ENCODE measurements around the gene SELENOO. TPM values are rescaled to one million over a fixed set of nuclear protein-coding genes. Genes with fewer than 3 reads are reported as not detected.

Gene SELENOO
- total RNA-seq, 4 donors from 2014 or later: 36.1 to 66.6 (median 44.8) TPM

DNA sequence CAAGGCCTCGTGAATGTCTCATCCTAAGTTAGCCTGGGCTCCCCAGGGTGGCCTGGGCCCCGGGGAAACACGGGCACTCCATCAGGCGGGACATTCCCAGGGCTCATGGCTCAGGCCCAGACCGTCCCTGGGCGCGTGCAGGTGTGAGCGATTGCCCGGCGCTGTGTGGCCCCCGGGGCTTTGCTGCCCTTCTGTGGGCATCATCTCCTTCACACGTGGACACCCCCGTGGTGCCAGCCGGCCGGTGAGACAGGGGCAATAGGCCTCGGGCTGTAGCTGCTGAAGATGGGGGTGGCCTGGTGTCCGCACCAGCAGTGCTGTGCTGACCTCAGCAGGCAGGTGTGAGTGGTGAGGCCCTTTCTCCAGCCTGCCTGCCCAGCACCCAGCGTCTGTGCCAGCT, 4.6 kb upstream of the SELENOO start:
- no peaks in the 10 kb centered on the region for H3K27me3 ChIP-seq
- WGBS, 2 donors: 87 to 90% methylated on average over 8 to 18 of the region's 18 CpGs
- H3K9me3 ChIP-seq: no peaks in the 10 kb centered on the region
- no peak overlapping the region for H3K4me3 ChIP-seq
- H3K36me3 ChIP-seq: peaks cover 0 to 65% (median 7%) of the 10 kb centered on the region in 3 donors
- DNase-seq (ENCODE audit: low spot score in 2 of 2): no peak
- H3K4me1 ChIP-seq: peaks cover 0 to 29% (median 17%) of the 10 kb centered on the region in 4 donors
- TF ChIP-seq EP300 (IDR thresholded peaks at IDR 0.05) (no peak), POLR2A (IDR thresholded peaks at IDR 0.05) (no peak)
- TF ChIP-seq, protein P1, sequence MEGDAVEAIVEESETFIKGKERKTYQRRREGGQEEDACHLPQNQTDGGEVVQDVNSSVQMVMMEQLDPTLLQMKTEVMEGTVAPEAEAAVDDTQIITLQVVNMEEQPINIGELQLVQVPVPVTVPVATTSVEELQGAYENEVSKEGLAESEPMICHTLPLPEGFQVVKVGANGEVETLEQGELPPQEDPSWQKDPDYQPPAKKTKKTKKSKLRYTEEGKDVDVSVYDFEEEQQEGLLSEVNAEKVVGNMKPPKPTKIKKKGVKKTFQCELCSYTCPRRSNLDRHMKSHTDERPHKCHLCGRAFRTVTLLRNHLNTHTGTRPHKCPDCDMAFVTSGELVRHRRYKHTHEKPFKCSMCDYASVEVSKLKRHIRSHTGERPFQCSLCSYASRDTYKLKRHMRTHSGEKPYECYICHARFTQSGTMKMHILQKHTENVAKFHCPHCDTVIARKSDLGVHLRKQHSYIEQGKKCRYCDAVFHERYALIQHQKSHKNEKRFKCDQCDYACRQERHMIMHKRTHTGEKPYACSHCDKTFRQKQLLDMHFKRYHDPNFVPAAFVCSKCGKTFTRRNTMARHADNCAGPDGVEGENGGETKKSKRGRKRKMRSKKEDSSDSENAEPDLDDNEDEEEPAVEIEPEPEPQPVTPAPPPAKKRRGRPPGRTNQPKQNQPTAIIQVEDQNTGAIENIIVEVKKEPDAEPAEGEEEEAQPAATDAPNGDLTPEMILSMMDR (IDR thresholded peaks at IDR 0.05): no peak
- H3K27ac ChIP-seq: no peak overlapping the region

DNA sequence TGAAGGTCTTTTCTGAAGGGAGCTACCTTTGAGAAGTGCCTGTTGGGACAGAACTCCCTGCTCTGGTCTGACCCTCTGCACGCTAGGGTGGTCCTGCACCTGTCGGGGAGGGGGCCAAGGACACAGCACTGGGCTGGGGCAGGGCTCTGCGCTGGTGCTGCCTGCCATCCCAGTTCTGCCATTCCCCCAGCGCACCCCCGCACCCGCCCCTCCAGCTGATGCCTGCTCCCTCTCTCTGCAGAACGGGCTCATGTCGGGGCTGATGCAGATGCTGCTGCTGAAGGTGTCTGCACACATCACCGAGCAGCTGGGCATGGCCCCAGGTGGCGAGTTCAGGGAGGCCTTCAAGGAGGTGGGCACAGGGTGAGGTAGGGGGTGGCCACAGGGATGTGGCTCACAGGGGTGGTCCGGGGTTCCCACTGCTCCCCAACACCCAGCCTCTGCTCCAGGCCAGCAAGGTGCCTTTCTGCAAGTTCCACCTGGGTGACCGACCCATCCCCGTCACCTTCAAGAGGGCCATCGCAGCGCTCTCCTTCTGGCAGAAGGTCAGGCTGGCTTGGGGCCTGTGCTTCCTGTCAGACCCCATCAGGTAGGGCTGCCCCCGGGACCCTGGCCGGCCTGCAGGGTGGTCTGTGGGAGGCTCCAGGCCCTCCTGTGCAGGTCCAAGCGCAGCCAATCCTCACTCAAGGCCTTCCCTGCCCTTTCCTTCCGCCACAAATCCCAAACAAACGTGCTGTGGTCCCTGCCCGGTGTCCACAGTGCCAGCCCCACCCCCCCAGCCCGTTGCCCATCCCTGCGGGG, 3.6 kb upstream of the SELENOO start:
- Histone ChIP-seq H3K36me3 (peaks cover 0 to 65% (median 7%) of the 10 kb centered on the region in 3 donors), H3K4me3 (no peak overlapping the region), H3K4me1 (peaks cover 0 to 26% (median 20%) of the 10 kb centered on the region in 4 donors), H3K27ac (no peak overlapping the region), H3K27me3 (no peaks in the 10 kb centered on the region), H3K9me3 (no peaks in the 10 kb centered on the region)
- DNase-seq (ENCODE audit: low spot score in 2 of 2): no peak
- TF ChIP-seq, protein P1 (IDR thresholded peaks at IDR 0.05): no peak
- no peak for TF ChIP-seq EP300 (IDR thresholded peaks at IDR 0.05)
- no peak for TF ChIP-seq POLR2A (IDR thresholded peaks at IDR 0.05)
- 82% methylated on average over 16 to 19 of the region's 23 CpGs for WGBS, 2 donors

DNA sequence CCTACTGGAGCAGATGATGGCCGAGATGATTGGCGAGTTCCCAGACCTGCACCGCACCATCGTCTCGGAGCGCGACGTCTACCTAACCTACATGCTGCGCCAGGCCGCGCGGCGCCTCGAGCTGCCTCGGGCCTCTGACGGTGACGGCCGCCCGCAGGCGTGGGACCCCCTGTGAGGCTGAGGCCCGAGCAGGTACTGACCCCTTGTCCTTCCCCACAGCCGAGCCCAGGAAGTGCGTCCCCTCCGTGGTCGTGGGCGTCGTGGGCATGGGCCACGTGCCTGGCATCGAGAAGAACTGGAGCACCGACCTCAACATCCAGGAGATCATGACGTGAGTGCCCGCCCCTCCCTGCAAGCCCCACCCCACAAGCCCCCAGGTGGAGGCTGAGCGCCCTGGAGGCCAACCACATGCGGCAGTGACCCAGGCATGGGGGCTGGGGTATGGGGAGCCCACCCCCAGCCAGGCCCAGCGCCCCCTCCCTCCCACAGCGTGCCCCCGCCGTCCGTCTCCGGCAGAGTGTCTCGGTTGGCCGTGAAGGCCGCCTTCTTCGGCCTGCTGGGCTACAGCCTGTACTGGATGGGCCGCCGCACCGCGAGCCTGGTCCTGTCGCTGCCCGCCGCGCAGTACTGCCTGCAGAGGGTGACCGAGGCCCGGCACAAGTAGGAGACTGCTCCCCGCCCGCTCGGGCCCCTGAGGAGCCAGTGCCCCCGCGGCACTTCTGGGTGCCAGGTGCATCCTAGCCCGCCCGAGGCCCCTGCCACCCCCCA, 2.8 kb upstream of the SELENOO start:
- 88 to 93% methylated on average over 12 to 56 of the region's 61 CpGs for WGBS, 2 donors
- no peak overlapping the region for H3K4me3 ChIP-seq
- H3K36me3 ChIP-seq: peaks cover 0 to 62% (median 7%) of the 10 kb centered on the region in 3 donors
- no peaks in the 10 kb centered on the region for H3K27me3 ChIP-seq
- H3K4me1 ChIP-seq: peaks cover 0 to 26% (median 22%) of the 10 kb centered on the region in 4 donors
- no peak for DNase-seq (ENCODE audit: low spot score in 2 of 2)
- TF ChIP-seq POLR2A (IDR thresholded peaks at IDR 0.05): no peak
- TF ChIP-seq EP300 (IDR thresholded peaks at IDR 0.05): no peak
- TF ChIP-seq, protein P1 (IDR thresholded peaks at IDR 0.05): no peak
- no peak overlapping the region for H3K27ac ChIP-seq
- H3K9me3 ChIP-seq: no peaks in the 10 kb centered on the region

DNA sequence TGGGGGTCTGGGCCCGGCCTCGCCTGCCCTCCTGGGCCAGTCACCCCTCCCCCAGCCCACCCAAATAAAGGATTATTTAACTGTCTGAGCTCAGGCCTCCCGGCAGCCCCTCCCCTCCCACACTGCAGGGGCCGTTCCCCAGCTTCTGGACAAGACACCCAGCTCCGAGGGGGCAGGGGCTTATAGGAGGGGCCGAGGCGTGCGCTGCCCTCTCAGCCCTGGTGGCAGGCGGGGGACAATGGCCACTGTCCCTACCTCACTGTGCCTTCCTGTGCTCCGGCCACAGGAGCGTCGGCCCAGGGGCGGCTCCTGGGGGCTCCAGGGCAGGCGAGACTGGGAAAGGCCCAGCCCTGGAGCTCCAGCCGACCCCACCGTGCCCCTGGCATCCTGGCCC, 2.2 kb upstream of the SELENOO start:
- 77 to 88% methylated on average over 11 to 14 of the region's 16 CpGs for WGBS, 2 donors
- peaks cover 0 to 26% (median 19%) of the 10 kb centered on the region in 4 donors for H3K4me1 ChIP-seq
- H3K9me3 ChIP-seq: no peaks in the 10 kb centered on the region
- TF ChIP-seq POLR2A (IDR thresholded peaks at IDR 0.05) (no peak), EP300 (IDR thresholded peaks at IDR 0.05) (no peak)
- TF ChIP-seq, protein P1 (IDR thresholded peaks at IDR 0.05): no peak
- H3K27ac ChIP-seq: no peak overlapping the region
- no peaks in the 10 kb centered on the region for H3K27me3 ChIP-seq
- DNase-seq (ENCODE audit: low spot score in 2 of 2): no peak
- H3K4me3 ChIP-seq: no peak overlapping the region
- H3K36me3 ChIP-seq: peaks cover 0 to 62% (median 7%) of the 10 kb centered on the region in 3 donors

Data from tibial nerve (tissue), 4 donors.